Astrocyte (in vitro differentiated cells and primary cell): ENCODE results near the gene POLD4. TPM values are rescaled to one million over a fixed set of nuclear protein-coding genes. Genes with fewer than 3 reads are reported as not detected.

Experiments
- DNase-seq: peaks from one replicate; pipeline ENCODE4 v3.0.0-alpha.2; 2010; ENCODE audit warnings: low read depth
- FAIRE-seq: peaks from 2 replicates; lab custom pipeline; 2011; peaks lifted over from hg19 to GRCh38; lab: Jason Lieb, UNC
- H2AFZ ChIP-seq: 2 replicates; pipeline ENCODE4 v1.6.0; 2012; ENCODE audit warnings: low read depth, low read length, inconsistent platforms
- H3K27ac ChIP-seq: 2 replicates; pipeline ENCODE4 v1.5.1; 2011; ENCODE audit warnings: low read depth, low read length, inconsistent platforms
- H3K27me3 ChIP-seq: 2 replicates; pipeline ENCODE4 v1.6.0; 2011; ENCODE audit warnings: low read length, inconsistent platforms; ENCODE audit not compliant: insufficient read depth
- H3K36me3 ChIP-seq: 2 replicates; pipeline ENCODE4 v1.5.1; 2011; ENCODE audit warnings: low read length, inconsistent platforms; ENCODE audit not compliant: insufficient read depth
- H3K4me1 ChIP-seq: 2 replicates; pipeline ENCODE4 v1.5.1; 2011; ENCODE audit warnings: low read length, inconsistent platforms; ENCODE audit not compliant: insufficient read depth
- H3K4me2 ChIP-seq: 2 replicates; pipeline ENCODE4 v1.6.0; 2012; ENCODE audit warnings: low read length, inconsistent platforms
- H3K4me3 ChIP-seq: 2 replicates; pipeline ENCODE4 v1.5.1; 2011; ENCODE audit warnings: low read depth, mild to moderate bottlenecking, low read length, inconsistent platforms; ENCODE audit not compliant: insufficient read depth
- H3K79me2 ChIP-seq: 2 replicates; pipeline ENCODE4 v1.6.0; 2012; ENCODE audit warnings: mild to moderate bottlenecking, low read length, inconsistent platforms; ENCODE audit not compliant: insufficient read depth
- H3K9ac ChIP-seq: 2 replicates; pipeline ENCODE4 v1.6.0; 2012; ENCODE audit warnings: mild to moderate bottlenecking, low read length, inconsistent platforms
- H3K9me3 ChIP-seq: 2 replicates; pipeline ENCODE4 v1.5.1; 2012; ENCODE audit warnings: low read depth, mild to moderate bottlenecking, low read length, inconsistent platforms; ENCODE audit not compliant: insufficient read depth
- H4K20me1 ChIP-seq: 2 replicates; pipeline ENCODE4 v1.6.0; 2012; ENCODE audit warnings: low read length, inconsistent platforms; ENCODE audit not compliant: insufficient read depth
- H3K27ac Mint-ChIP-seq: one replicate; pipeline ENCODE4 v1.8.0; 2021; ENCODE audit warnings: mild to moderate bottlenecking, mixed read lengths; ENCODE audit not compliant: unreplicated experiment
- H3K27me3 Mint-ChIP-seq: one replicate; pipeline ENCODE4 v1.8.0; 2021; ENCODE audit warnings: low read depth, mixed read lengths; ENCODE audit not compliant: unreplicated experiment
- H3K36me3 Mint-ChIP-seq: one replicate; pipeline ENCODE4 v1.8.0; 2021; ENCODE audit warnings: low read depth, mixed read lengths; ENCODE audit not compliant: unreplicated experiment
- H3K4me1 Mint-ChIP-seq: one replicate; pipeline ENCODE4 v1.8.0; 2021; ENCODE audit warnings: low read depth, mixed read lengths; ENCODE audit not compliant: unreplicated experiment
- H3K4me3 Mint-ChIP-seq: one replicate; pipeline ENCODE4 v1.8.0; 2021; ENCODE audit warnings: mild to moderate bottlenecking, moderate library complexity, mixed read lengths; ENCODE audit not compliant: unreplicated experiment
- H3K9me3 Mint-ChIP-seq: one replicate; pipeline ENCODE4 v1.8.0; 2021; ENCODE audit warnings: mild to moderate bottlenecking, mixed read lengths; ENCODE audit not compliant: unreplicated experiment
- EZH2 ChIP-seq: IDR thresholded peaks from 2 replicates; pipeline ENCODE4 v1.6.1; 2012; ENCODE audit warnings: mild to moderate bottlenecking, low read length, inconsistent platforms; ENCODE audit not compliant: insufficient read depth
- total RNA-seq: library from RNA; stranded (reverse); gene quantifications from 2 replicates; pipeline ENCODE4 v1.2.1, GENCODE V29; 2021
- TF ChIP-seq, protein P1 (sequence below): IDR thresholded peaks from 2 replicates; pipeline ENCODE4 v1.5.1; 2011; ENCODE audit warnings: low read depth, mild to moderate bottlenecking, inconsistent platforms, low read length, moderate library complexity; ENCODE audit not compliant: insufficient read depth

Gene POLD4
- total RNA-seq, 1 donor from 2014 or later, result 53.5 TPM

DNA sequence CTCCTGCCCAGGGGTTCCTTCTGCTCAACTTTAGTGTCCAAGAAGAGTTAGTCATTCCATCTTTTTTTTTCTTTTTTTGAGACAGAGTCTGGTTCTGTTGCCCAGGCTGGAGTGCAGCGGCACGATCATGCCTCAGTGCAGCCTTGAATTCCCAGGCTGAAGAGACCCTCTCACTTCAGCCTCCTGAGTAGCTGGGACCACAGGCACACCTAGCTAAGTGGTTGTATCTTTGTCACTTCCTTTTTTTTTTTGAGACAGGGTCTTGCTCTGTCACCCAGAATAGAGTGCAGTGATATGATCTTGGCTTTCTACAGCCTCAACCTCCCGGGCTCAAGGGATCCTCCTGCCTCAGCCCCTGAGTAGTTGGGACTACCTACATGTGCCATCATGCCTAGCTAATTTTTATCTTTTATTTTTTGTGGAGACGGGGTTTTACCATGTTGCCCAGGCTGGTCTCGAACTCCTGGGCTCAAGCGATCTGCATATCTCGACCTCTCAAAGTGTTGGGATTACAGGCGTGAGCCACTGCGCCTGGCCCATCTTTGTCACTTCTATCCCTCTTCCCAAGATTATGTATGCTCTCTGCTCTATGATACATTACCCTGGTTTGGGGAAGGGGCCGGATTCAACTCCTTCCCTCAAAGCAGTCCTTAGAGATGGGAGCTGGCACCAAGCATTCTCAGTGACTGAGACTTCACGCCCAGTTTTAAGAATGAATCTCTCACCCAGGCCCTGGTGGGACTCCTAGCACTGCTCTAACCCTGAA lies 40.0 kb downstream of the POLD4 start:
- Histone ChIP-seq H3K4me1 (peaks cover 3% of the 10 kb centered on the region), H3K9me3 (no peaks in the 10 kb centered on the region), H3K36me3 (no peaks in the 10 kb centered on the region), H3K79me2 (no peaks in the 10 kb centered on the region), H3K9ac (no peak overlapping the region), H3K4me2 (no peak overlapping the region), H3K27me3 (no peaks in the 10 kb centered on the region), H4K20me1 (no peaks in the 10 kb centered on the region), H2AFZ (no peak overlapping the region), H3K4me3 (no peak overlapping the region), H3K27ac (no peak overlapping the region)
- FAIRE-seq (no peak), DNase-seq (no peak)
- Mint-ChIP-seq H3K9me3 (no peaks in the 10 kb centered on the region), H3K36me3 (peaks cover 3% of the 10 kb centered on the region), H3K27me3 (no peaks in the 10 kb centered on the region), H3K27ac (no peak overlapping the region), H3K4me3 (no peak overlapping the region), H3K4me1 (no peaks in the 10 kb centered on the region)
- TF ChIP-seq EZH2, result no peak
- TF ChIP-seq, protein P1, sequence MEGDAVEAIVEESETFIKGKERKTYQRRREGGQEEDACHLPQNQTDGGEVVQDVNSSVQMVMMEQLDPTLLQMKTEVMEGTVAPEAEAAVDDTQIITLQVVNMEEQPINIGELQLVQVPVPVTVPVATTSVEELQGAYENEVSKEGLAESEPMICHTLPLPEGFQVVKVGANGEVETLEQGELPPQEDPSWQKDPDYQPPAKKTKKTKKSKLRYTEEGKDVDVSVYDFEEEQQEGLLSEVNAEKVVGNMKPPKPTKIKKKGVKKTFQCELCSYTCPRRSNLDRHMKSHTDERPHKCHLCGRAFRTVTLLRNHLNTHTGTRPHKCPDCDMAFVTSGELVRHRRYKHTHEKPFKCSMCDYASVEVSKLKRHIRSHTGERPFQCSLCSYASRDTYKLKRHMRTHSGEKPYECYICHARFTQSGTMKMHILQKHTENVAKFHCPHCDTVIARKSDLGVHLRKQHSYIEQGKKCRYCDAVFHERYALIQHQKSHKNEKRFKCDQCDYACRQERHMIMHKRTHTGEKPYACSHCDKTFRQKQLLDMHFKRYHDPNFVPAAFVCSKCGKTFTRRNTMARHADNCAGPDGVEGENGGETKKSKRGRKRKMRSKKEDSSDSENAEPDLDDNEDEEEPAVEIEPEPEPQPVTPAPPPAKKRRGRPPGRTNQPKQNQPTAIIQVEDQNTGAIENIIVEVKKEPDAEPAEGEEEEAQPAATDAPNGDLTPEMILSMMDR, result no peak

DNA sequence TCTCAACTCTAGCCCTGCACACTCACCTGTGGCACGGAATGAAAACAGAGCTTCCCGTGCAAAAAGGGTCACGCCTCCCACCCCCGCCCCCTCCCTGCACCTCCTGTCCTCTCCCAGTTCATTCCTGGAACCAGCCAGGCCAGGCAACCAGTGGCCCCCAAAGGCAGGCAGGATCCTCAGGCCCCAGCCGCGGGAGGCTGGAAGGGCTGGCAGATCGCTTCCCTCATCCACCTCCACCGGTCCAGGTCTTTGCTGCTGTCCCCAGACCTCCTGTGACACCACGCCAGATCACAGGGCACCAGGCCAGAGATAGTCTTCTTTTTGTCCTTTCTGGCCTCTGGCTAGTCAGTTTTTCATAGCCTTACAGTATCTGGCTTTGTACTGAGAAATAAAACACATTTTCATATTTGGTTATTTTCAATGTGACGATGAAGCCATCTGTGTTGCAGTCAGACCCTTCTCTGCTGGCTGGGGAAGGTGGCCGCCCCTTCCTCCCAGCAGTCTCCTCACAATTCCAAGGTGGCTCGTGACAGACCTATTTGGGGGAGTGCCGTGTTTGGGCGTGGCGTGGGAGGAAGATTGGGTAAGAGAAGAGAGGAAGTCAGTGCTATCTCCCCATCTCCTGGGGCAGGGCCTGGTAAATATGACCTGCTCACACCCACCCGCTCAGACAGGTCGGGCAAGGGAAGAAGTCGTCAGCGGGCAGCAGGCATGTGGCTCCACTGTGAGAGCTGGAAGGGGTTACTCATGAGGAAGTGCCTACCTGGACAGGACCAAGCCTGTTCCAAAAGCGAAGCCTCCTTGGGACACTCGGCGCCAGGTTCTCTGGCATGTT lies 40.9 kb downstream of the POLD4 start:
- no peaks in the 10 kb centered on the region for H3K27me3 Mint-ChIP-seq
- H3K9me3 Mint-ChIP-seq, result no peaks in the 10 kb centered on the region
- no peaks in the 10 kb centered on the region for H4K20me1 ChIP-seq
- no peaks in the 10 kb centered on the region for H3K4me1 ChIP-seq
- no peak overlapping the region for H3K4me3 Mint-ChIP-seq
- H3K36me3 ChIP-seq, result no peaks in the 10 kb centered on the region
- no peak overlapping the region for H3K27ac ChIP-seq
- no peaks in the 10 kb centered on the region for H3K9me3 ChIP-seq
- TF ChIP-seq EZH2, result no peak
- TF ChIP-seq, protein P1, result no peak
- no peaks in the 10 kb centered on the region for H3K27me3 ChIP-seq
- DNase-seq, result no peak
- H3K27ac Mint-ChIP-seq, result no peak overlapping the region
- FAIRE-seq, result no peak
- H3K36me3 Mint-ChIP-seq, result peaks cover 3% of the 10 kb centered on the region
- no peak overlapping the region for H3K4me3 ChIP-seq
- no peaks in the 10 kb centered on the region for H3K4me1 Mint-ChIP-seq
- no peak overlapping the region for H3K4me2 ChIP-seq
- H2AFZ ChIP-seq, result no peak overlapping the region
- H3K79me2 ChIP-seq, result no peaks in the 10 kb centered on the region
- no peak overlapping the region for H3K9ac ChIP-seq
